NCI-H2107 (cell line): ENCODE data around the gene RNF144A.
"Not testable (repeated sequence)": the region's sequence is repeated elsewhere in the genome, so short reads cannot be mapped to it uniquely, and the experiment has no call there.

ENCODE experiments used
- DNase-seq: peaks from one replicate; lab custom pipeline; 2025; lab: John Stamatoyannopoulos, UW

The RNF144A gene

DNA sequence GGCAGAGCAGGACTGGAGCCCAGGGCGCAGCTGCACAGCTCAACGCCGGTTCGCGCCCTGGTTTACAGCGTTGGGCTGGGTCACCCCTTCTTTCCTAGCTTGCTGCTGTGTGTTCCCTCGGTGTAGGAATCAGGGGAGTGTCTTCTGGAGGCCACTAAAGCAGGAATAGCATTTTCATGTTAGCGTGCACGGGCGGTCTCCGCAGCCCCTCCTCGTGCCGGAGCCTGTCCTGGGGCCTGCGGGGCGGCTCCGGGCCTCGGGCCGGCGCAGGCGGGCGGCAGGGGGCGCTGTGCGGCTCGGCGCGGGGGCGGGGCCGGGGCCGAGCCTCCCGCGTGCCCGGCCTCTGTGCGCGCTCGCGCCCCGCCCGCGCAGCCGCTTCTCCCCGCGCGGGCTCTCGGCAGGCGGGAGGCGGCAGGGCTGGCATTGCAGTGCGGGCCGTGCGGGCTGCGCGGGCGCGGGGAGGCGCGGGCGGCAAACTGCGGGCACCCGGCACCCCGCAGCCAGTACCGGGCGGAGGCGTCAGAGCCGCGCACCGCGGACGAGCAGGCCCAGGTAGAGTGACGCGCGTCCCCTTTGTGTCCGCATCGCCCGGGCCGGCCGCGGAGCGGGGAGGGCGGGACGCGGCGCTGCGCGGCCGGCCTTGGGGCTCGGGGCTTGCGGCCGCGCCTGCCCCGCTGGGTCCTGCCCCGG lies at the start of gene RNF144A:
Gene RNF144A (plus strand): TSS at position 342 of the 690 bp plus-strand sequence. CDS start 79,515 bp downstream, outside the sequence.
- peak; percentile 30 for DNase-seq

DNA sequence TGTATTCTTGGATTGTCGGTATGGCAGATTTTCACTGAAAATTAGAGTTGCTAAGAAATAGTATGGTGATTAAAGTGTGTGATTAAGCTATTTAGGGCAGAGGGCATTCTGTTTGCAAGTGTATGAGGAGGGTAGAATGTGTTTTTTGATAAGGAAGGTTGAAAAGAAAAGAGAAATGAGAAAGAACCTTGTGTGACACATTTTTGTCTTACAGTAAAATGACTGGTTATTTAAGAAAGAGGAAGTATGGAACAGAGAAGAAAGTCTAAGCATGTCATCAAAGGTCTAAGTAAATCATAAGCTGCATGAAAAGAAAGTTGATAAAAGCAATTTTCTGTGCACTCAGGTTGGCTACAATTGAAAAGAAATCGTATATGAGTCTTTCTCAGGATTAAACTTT lies 44.8 kb upstream of the RNF144A start:
- no peak for DNase-seq

DNA sequence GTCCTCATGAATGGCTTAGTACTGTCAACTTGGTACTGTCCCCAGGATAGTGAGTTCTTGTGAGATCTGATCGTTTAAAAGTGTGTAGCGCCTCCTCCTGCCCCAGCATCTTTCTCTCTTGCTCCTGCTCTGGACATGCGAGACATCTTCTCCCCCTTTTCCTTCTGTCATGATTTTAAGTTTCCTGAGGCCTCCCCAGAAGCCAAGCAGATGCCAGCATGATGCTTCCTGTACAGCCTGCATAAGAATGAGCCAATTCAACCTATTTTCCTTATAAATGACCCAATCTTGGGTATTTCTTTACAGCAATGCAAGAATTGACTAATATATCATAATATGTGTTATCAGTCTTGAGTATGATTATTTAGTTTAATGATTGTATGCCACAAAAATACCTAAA lies 43.2 kb upstream of the RNF144A start:
- DNase-seq = no peak

- no peak for DNase-seq
Measured at GRCh38 chr2:6876309-6876708, 40.9 kb upstream of the RNF144A start.

GRCh38 chr2:6877402-6878304 lies 39.6 kb upstream of the RNF144A start, which contains the start of gene RSAD2:
Gene RSAD2 (plus strand): TSS chr2:6877777. CDS start chr2:6877801, 24 bp downstream.
- peak; percentile 64 for DNase-seq

DNA sequence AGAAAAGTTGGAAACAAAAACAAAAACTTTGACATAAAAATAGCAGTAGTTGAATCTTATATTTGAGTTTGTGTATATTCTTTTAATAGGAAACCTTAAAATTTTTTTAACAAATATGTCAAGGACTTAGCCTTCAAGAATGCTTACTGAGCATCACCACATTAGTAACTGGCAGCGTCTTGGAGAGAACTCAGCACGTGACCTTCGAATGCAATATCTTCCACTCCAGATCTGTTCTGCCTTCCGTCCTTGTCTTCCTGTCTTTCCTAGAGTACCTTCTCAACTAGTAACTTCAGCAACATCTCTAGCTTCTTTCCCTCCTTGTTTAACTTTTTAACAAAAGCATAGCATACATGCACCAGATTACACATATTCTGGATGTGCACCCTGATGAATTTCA lies 38.7 kb upstream of the RNF144A start:
- DNase-seq = no peak

DNA sequence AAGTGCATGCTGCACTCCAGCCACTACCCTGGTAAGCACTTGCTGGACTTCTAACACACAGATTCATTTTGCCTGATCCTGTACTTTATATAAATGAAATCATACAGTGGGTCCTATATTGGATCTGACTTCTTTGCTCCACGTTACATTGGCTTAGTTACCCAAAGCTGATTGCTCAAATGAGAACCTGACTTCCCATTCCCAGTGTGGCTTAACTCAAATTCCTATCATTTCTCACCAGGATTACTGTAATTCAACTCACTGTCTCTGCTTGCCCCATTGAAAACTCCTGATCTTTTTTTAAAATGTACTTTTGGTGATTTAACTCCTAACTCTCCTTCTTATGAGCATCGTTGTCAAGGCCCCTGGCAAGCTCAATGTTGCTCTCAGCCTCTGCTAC lies 38.2 kb upstream of the RNF144A start:
- no peak for DNase-seq

DNA sequence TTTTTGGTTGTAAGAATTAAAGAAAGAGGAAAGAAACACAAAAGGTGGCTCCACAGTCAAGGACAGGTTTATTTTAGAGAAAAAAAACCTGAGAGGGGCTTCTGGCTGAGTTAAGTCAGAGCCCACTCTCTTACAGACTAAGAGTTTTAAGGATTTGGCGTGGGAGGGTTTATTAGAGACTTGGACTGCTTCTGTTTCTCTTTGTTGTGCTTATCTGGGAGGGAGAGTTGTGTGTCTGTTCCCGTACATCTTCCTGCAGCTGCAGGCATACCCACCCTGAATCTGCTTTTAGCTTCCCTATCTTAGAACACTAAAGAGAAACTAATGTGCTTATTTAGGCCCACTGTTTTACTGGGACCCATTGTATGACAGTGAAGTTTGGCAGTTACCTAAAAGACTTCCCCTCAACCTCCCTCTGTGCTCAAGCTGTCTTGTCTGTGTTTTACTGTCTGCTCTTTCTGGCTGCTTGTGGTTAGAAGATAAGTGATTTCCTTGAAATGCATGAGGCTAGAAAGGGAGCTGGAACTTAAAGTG lies 36.9 kb upstream of the RNF144A start:
- DNase-seq = no peak

DNA sequence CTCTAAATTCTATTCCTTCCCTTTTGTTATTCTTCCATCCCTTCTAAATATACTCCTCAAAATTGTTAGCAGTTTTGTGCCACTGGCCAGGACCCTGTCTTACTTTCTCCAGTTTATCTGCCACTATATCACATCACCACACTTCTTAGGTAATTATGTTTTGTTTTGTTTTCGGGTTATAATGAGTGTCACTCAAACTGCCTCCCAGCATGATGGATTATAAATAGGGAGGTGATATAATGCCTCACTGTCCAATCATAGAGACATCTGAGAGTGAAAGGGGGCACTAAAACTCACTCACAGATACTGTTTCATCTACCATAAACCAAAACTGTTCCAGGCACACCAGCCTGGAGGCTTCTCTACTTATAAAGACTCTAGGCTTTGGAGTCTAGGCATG lies 36.2 kb upstream of the RNF144A start:
- DNase-seq = no peak

- no peak for DNase-seq
Measured at GRCh38 chr2:6881516-6881915, 35.7 kb upstream of the RNF144A start.

- DNase-seq = no peak
Measured at GRCh38 chr2:6883448-6884122, 33.6 kb upstream of the RNF144A start.

DNA sequence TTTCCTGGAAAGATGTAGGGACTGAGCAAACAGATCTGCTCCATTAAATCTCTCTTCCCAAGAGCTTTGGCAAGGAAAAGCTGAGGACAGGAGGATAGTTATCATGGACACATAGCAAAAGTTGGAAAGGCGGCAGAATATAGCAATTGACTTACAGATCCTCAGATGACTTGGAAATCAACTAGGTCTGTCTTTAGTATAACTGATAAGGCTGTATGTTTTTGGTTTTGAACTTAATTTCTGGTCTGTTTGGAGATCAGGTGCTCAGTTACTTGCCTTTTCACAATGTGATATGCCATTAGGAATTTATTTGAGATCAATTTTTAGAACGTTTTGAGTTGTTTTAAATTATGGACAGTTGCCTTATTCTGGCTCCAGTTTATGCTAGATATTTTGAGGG lies 31.7 kb upstream of the RNF144A start:
- no peak for DNase-seq

DNA sequence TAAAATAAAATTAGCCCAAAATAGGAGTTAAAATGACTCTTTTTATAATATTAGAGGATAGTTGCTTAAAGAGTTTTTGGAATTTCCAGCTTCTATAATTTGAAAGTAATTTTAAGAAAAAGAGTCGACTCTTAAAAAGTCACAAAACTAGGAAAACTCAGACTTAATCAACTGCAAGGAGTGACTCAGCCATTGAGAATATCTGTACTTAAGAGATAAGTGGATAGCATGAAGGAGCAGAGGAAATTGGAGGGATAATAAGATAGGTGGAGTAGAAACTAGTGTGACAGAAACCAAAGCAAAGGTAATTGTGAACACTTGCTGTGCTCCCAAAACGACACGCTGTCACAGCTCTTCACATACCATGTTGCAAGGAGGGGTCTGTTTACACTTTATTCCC lies 31.2 kb upstream of the RNF144A start:
- DNase-seq = no peak

GRCh38 chr2:6887751-6888192 lies 29.4 kb upstream of the RNF144A start:
- DNase-seq = no peak

GRCh38 chr2:6888724-6889123 lies 28.5 kb upstream of the RNF144A start:
- no peak for DNase-seq

- DNase-seq = no peak
Measured at GRCh38 chr2:6893876-6894482, 23.2 kb upstream of the RNF144A start.

GRCh38 chr2:6896930-6897759 lies 20.1 kb upstream of the RNF144A start:
- DNase-seq = no peak

DNA sequence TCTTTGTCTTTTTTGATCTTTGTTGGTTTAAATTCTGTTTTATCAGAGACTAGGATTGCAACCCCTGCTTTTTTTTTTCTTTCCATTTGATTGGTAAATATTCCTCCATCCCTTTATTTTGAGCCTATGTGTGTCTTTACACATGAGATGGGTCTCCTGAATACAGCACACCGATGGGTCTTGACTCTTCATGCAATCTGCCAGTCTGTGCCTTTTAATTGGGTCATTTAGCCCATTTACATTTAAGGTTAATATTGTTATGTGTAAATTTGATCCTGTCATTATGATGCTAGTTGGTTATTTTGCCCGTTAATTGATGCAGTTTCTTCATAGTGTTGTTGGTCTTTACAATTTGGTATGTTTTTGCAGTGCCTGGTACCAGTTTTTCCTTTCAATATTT lies 14.6 kb upstream of the RNF144A start:
- DNase-seq = not testable (repeated sequence)

DNA sequence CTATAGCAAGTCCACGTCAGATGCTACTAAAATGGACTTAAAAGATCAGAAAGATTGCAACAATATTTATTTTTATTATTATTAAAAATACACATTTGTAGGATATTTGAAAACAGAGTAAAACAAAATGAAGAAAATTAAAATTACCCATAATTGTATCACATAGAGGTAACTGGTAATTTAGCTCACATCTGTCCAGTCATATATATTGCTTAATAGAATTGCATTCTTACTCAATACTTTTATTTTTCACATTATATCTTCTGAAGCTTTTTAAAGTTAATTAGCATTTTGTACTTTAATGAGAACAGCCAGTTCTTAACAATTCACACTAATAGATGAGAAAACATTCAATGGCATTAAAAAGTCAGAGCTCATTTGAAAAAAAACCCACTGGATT lies 11.5 kb upstream of the RNF144A start:
- DNase-seq = no peak

DNA sequence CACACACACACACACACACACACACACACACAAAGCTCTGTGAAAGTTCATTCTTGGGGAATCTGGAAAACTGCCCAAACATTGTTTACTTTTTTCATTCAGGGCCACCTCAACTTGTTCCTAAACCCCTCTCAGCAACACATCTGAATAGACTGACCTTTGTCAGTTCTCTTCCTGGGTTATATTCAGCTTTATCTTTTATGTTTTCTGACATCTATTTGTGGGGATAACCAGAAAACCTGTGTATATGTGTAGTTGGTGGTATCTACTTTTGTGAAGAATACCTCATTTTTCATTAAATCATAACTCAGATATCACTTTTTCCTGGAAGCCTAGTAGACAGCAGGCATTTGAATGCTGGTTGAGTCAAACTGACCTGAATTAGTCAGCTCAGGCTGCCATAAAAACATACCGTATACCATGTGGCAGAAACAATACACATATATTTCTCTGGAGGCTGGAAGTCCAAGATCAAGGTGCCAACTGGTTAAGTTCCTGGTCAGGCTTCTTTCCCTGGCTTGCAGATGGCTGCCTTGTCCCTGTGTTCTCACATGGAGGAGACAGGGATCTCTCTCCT lies 11.0 kb upstream of the RNF144A start:
- no peak for DNase-seq

GRCh38 chr2:6908291-6908690 lies 8.9 kb upstream of the RNF144A start:
- no peak for DNase-seq
